ENCODE data around the gene STK32B. TPM values are rescaled to one million over a fixed set of nuclear protein-coding genes. Genes with fewer than 3 reads are reported as not detected.

STK32B gene
- total RNA-seq, 1 experiment from 2014 or later: 1.1 TPM

DNA sequence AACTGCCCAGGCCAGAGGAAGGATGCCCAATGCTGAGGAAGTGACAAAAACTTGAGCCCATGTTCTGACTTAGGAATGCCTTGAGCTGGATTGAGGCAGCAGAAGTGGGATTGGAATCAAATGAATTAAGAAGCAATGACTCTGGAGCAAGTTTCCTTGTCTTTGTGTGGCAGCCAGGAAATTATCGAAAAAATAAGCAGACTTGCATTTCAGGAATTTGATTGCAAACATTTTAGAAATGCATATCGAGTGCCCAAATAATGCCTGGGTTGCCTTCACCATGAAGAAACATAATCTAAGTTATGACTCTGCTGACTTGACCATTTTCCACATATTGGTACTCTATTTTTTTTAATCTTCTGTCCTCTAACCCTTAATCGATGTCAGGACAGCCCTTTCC lies 41.5 kb upstream of the STK32B start:
- H3K9ac ChIP-seq (ENCODE audit: low read length): no peak overlapping the region
- no peaks in the 10 kb centered on the region for H4K20me1 ChIP-seq (ENCODE audit: low read length)
- no TSS peak for BruUV-seq (replicated peaks)
- ATAC-seq (no peak), DNase-seq (no peak)
- TF ChIP-seq EZH2phosphoT487 (IDR thresholded peaks at IDR 0.05; ENCODE audit: borderline replicate concordance, low read length): no peak
- TF ChIP-seq, protein P1, sequence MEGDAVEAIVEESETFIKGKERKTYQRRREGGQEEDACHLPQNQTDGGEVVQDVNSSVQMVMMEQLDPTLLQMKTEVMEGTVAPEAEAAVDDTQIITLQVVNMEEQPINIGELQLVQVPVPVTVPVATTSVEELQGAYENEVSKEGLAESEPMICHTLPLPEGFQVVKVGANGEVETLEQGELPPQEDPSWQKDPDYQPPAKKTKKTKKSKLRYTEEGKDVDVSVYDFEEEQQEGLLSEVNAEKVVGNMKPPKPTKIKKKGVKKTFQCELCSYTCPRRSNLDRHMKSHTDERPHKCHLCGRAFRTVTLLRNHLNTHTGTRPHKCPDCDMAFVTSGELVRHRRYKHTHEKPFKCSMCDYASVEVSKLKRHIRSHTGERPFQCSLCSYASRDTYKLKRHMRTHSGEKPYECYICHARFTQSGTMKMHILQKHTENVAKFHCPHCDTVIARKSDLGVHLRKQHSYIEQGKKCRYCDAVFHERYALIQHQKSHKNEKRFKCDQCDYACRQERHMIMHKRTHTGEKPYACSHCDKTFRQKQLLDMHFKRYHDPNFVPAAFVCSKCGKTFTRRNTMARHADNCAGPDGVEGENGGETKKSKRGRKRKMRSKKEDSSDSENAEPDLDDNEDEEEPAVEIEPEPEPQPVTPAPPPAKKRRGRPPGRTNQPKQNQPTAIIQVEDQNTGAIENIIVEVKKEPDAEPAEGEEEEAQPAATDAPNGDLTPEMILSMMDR (conservative IDR thresholded peaks at IDR 0.05; ENCODE audit: low read depth, low read length): no peak
- no peak for TF ChIP-seq EZH2 (IDR thresholded peaks at IDR 0.05; ENCODE audit: low read length, unreplicated experiment)
- no peaks in the 10 kb centered on the region for H3K9me3 ChIP-seq (ENCODE audit: low read length)
- H3K4me1 ChIP-seq (ENCODE audit: insufficient read depth, low read length): no peaks in the 10 kb centered on the region
- peaks cover 69% of the 10 kb centered on the region for H3K27me3 ChIP-seq (ENCODE audit: low read length)
- ChIA-PET POLR2A (ENCODE audit: unreplicated experiment) (no interaction called here), CTCF (no interaction called here)
- no peaks in the 10 kb centered on the region for H3K9me2 ChIP-seq (replicated peaks; ENCODE audit: low read length)
- no peak overlapping the region for H3K27ac ChIP-seq (ENCODE audit: low read length)
- H3K79me2 ChIP-seq (ENCODE audit: low read length): no peaks in the 10 kb centered on the region
- H2AFZ ChIP-seq (ENCODE audit: low read length): no peak overlapping the region
- no peak overlapping the region for H3K4me3 ChIP-seq (ENCODE audit: low read length)
- H3K36me3 ChIP-seq (ENCODE audit: low read depth, low read length): no peaks in the 10 kb centered on the region
- H3K4me2 ChIP-seq (ENCODE audit: low read length): no peak overlapping the region
- intact Hi-C loops (cut with micrococcal nuclease): no loop called here
- H3F3A ChIP-seq (ENCODE audit: low read length, unreplicated experiment): no peaks in the 10 kb centered on the region

DNA sequence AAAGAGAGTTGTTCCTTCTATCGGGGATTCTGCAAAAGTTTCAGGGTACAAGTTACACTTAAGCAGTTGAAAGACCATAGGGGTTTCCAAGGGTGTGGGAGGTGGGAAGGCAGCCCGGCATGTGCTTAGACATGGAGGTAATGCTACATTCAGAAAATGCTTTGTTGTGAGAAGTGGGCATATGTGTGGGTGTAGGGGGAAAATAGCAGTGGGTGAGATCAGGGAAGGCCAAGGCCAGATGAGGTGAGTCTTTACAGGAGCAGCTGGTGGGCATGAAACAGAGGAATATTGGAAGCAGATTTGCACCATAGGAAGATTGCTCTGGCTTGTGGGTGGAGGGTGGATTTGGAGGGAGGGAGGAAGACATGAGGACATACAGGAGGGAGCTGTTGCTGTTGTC lies 40.3 kb upstream of the STK32B start:
- no peak overlapping the region for H3K4me2 ChIP-seq (ENCODE audit: low read length)
- H3K27ac ChIP-seq (ENCODE audit: low read length): no peak overlapping the region
- ChIA-PET POLR2A (ENCODE audit: unreplicated experiment) (no interaction called here), CTCF (no interaction called here)
- BruUV-seq (replicated peaks): no TSS peak
- H2AFZ ChIP-seq (ENCODE audit: low read length): no peak overlapping the region
- DNase-seq (no peak), ATAC-seq (no peak)
- H3K9ac ChIP-seq (ENCODE audit: low read length): no peak overlapping the region
- intact Hi-C loops (cut with micrococcal nuclease): no loop called here
- H3K79me2 ChIP-seq (ENCODE audit: low read length): no peaks in the 10 kb centered on the region
- no peak for TF ChIP-seq EZH2 (IDR thresholded peaks at IDR 0.05; ENCODE audit: low read length, unreplicated experiment)
- TF ChIP-seq, protein P1 (conservative IDR thresholded peaks at IDR 0.05; ENCODE audit: low read depth, low read length): no peak
- TF ChIP-seq EZH2phosphoT487 (IDR thresholded peaks at IDR 0.05; ENCODE audit: borderline replicate concordance, low read length): no peak
- H3K9me3 ChIP-seq (ENCODE audit: low read length): no peaks in the 10 kb centered on the region
- no peaks in the 10 kb centered on the region for H3K9me2 ChIP-seq (replicated peaks; ENCODE audit: low read length)
- H3K27me3 ChIP-seq (ENCODE audit: low read length): peaks cover 63% of the 10 kb centered on the region
- no peaks in the 10 kb centered on the region for H3F3A ChIP-seq (ENCODE audit: low read length, unreplicated experiment)
- no peaks in the 10 kb centered on the region for H3K4me1 ChIP-seq (ENCODE audit: insufficient read depth, low read length)
- H3K36me3 ChIP-seq (ENCODE audit: low read depth, low read length): no peaks in the 10 kb centered on the region
- no peak overlapping the region for H3K4me3 ChIP-seq (ENCODE audit: low read length)
- no peaks in the 10 kb centered on the region for H4K20me1 ChIP-seq (ENCODE audit: low read length)

DNA sequence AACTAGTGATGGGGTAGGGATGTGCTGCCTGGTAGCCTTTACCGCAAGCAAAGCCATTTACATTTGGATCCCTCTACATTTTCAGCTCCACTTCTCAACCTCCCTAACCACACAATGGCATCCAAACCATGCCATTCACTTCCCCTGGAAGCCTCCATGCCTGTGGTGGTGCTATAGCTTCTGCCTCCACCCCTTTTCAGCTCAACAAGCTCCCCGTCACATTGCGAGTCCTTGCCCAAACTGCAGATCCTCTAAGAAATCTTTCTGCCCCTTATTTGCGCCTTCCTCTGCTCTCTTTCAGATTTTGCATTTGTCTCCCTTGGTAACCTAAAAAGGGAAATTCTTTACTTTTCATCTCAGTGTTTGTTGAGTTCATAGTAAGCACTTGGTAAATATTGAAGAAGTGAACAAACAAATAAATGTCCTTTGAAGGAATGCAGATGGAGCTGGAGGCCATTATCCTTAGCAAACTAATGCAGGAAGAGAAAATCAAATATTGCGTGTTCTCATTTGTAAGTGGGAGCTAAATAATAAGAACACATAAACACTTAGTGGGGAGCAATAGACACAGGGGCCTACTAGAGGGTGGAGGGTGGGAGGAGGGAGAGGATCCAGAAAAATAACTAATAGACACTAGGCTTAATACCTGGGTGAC lies 38.9 kb upstream of the STK32B start:
- Histone ChIP-seq H3K9me3 (ENCODE audit: low read length) (no peaks in the 10 kb centered on the region), H3K9me2 (replicated peaks; ENCODE audit: low read length) (no peaks in the 10 kb centered on the region), H3K4me2 (ENCODE audit: low read length) (no peak overlapping the region), H2AFZ (ENCODE audit: low read length) (no peak overlapping the region), H3K27ac (ENCODE audit: low read length) (no peak overlapping the region), H3K27me3 (ENCODE audit: low read length) (peaks cover 54% of the 10 kb centered on the region), H3F3A (ENCODE audit: low read length, unreplicated experiment) (no peaks in the 10 kb centered on the region), H3K79me2 (ENCODE audit: low read length) (no peaks in the 10 kb centered on the region), H3K4me1 (ENCODE audit: insufficient read depth, low read length) (no peaks in the 10 kb centered on the region), H3K36me3 (ENCODE audit: low read depth, low read length) (no peaks in the 10 kb centered on the region), H4K20me1 (ENCODE audit: low read length) (no peaks in the 10 kb centered on the region), H3K4me3 (ENCODE audit: low read length) (no peak overlapping the region), H3K9ac (ENCODE audit: low read length) (no peak overlapping the region)
- DNase-seq (no peak), ATAC-seq (no peak)
- TF ChIP-seq EZH2 (IDR thresholded peaks at IDR 0.05; ENCODE audit: low read length, unreplicated experiment): no peak
- TF ChIP-seq EZH2phosphoT487 (IDR thresholded peaks at IDR 0.05; ENCODE audit: borderline replicate concordance, low read length): no peak
- TF ChIP-seq, protein P1 (conservative IDR thresholded peaks at IDR 0.05; ENCODE audit: low read depth, low read length): no peak
- ChIA-PET POLR2A (ENCODE audit: unreplicated experiment) (no interaction called here), CTCF (no interaction called here)
- no TSS peak for BruUV-seq (replicated peaks)
- intact Hi-C loops (cut with micrococcal nuclease): no loop called here
